GM12878 (cell line): Measurements from ENCODE around the gene BTBD6. TPM values are rescaled to one million over a fixed set of nuclear protein-coding genes. Genes with fewer than 3 reads are reported as not detected.

ENCODE experiments used
- ATAC-seq: fragments of 200-7000 bp; cut with Tn5 transposase; 3 replicates; pipeline ENCODE4 v1.9.1; 2020; ENCODE audit warnings: mild to moderate bottlenecking, moderate library complexity
- BruUV-seq: library from RNA; stranded (reverse); fragments of 400-500 nt; replicated peaks from 2 replicates; lab custom pipeline; 2021; lab: Mats Ljungman, UMichigan
- CTCF ChIA-PET: fragments of 300-600 bp; sonication (Branson Sonifier 250); formaldehyde crosslinking; extraction: SDS; loops from one replicate; lab custom pipeline; 2021; ENCODE audit warnings: inconsistent platforms; lab: Yijun Ruan, JAX
- POLR2A ChIA-PET: fragments of 350-600 bp; formaldehyde crosslinking; extraction: SDS; loops from one replicate; lab custom pipeline; 2021; ENCODE audit warnings: inconsistent platforms; lab: Charles Lee
- RAD21 ChIA-PET: fragments of 300-600 bp; sonication (Branson Sonifier 250); formaldehyde crosslinking; loops from one replicate; lab custom pipeline; 2023; ENCODE audit warnings: antibody characterized with exemption; ENCODE audit not compliant: unreplicated experiment; lab: Charles Lee
- SMC1A ChIA-PET: fragments of 300-600 bp; sonication (Branson Sonifier 250); formaldehyde crosslinking; loops from one replicate; lab custom pipeline; 2023; ENCODE audit not compliant: unreplicated experiment, uncharacterized antibody; lab: Charles Lee
- DNase-seq: peaks from one replicate; pipeline ENCODE4 v3.0.0-alpha.2; 2011; ENCODE audit warnings: low read depth, low spot score
- FAIRE-seq: peaks from 3 replicates; lab custom pipeline; 2011; peaks lifted over from hg19 to GRCh38; lab: Jason Lieb, UNC
- H2AFZ ChIP-seq: 2 replicates; pipeline ENCODE4 v1.6.0; 2011; ENCODE audit warnings: low read depth, low read length, control low read depth; ENCODE audit not compliant: control insufficient read depth
- H3K27ac ChIP-seq: 2 replicates; pipeline ENCODE4 v1.5.1; 2011; ENCODE audit warnings: control low read depth; ENCODE audit not compliant: control insufficient read depth, insufficient read depth
- H3K27me3 ChIP-seq, 2 experiments: replicated peaks in 1 of 2; 2 replicates each; pipeline versions ENCODE4 v1.6.0 to v1.6.1; 2011; ENCODE audit warnings: low read length in 1 of 2; ENCODE audit not compliant: control insufficient read depth in 2 of 2, insufficient read depth in 2 of 2
- H3K36me3 ChIP-seq, 2 experiments: 2 replicates each; pipeline ENCODE4 v1.5.1; 2011; ENCODE audit warnings: low read length in 1 of 2; ENCODE audit not compliant: control insufficient read depth in 2 of 2, insufficient read depth in 2 of 2
- H3K4me1 ChIP-seq: 2 replicates; pipeline ENCODE4 v1.6.1; 2011; ENCODE audit warnings: mild to moderate bottlenecking, low read length, moderate library complexity, mixed read lengths; ENCODE audit not compliant: control insufficient read depth, insufficient read depth
- H3K4me2 ChIP-seq: 2 replicates; pipeline ENCODE4 v1.6.0; 2011; ENCODE audit warnings: control low read depth; ENCODE audit not compliant: control insufficient read depth, insufficient read depth
- H3K4me3 ChIP-seq: fragments of 200-600 bp; sonication (generic); 2 replicates; pipeline ENCODE4 v1.5.1; 2016
- H3K79me2 ChIP-seq: 2 replicates; pipeline ENCODE4 v1.6.0; 2011; ENCODE audit warnings: low read length; ENCODE audit not compliant: control insufficient read depth, insufficient read depth
- H3K9ac ChIP-seq: 2 replicates; pipeline ENCODE4 v1.8.0; 2011; ENCODE audit warnings: low read length, control low read depth, mixed read lengths; ENCODE audit not compliant: control insufficient read depth, insufficient read depth
- H3K9me3 ChIP-seq: replicated peaks from 3 replicates; pipeline ENCODE4 v1.5.1; 2011; ENCODE audit warnings: mild to moderate bottlenecking, low read length; ENCODE audit not compliant: control insufficient read depth, insufficient read depth
- H4K20me1 ChIP-seq: 2 replicates; pipeline ENCODE4 v1.6.0; 2011; ENCODE audit not compliant: control insufficient read depth, insufficient read depth
- BRCA1 ChIP-seq: IDR thresholded peaks from 2 replicates; pipeline ENCODE4 v1.6.1; 2011; ENCODE audit warnings: low read depth, low read length, improper control_type of control experiment
- TCF3 ChIP-seq: IDR thresholded peaks from 2 replicates; pipeline ENCODE4 v1.6.1; 2012; ENCODE audit warnings: low read depth, mild to moderate bottlenecking, low read length, borderline replicate concordance; ENCODE audit not compliant: insufficient read depth
- TCF7 ChIP-seq: IDR thresholded peaks from 2 replicates; pipeline ENCODE4 v1.6.1; 2014; ENCODE audit warnings: antibody characterized with exemption, borderline replicate concordance
- WGBS: methylation state at CpG from one replicate; pipeline ENCODE4 v1.1.6; 2016; ENCODE audit warnings: low lambda C conversion rate; ENCODE audit not compliant: insufficient replicate concordance, insufficient coverage; ENCODE audit errors: missing lambda C conversion rate; 5-methylcytosine and 5-hydroxymethylcytosine counted together
- in situ Hi-C: fragments of 300-500 bp; cut with MboI; formaldehyde crosslinking; loops from 9 replicates; pipeline ENCODE4 v1.14.3; 2018; ENCODE audit warnings: mixed read lengths
- intact Hi-C: fragments of 100-400 bp; cut with micrococcal nuclease; formaldehyde crosslinking; loops from one replicate; pipeline ENCODE4 v1.14.2; 2022; ENCODE audit not compliant: unreplicated experiment
- polyA plus RNA-seq, 11 experiments: library from polyadenylated mRNA; depleted of rRNA in 4 of 11; unstranded in 6 of 11; stranded (reverse) in 5 of 11; fragments of >200 nt; fragmentation: Nextera tagmentation in 4 of 11; fragmentation: Illumina TruSeq in 1 of 11; extraction: Ambion mirVana in 4 of 11; extraction: Trizol in 1 of 11; gene quantifications; 1 replicate in 1 of 11; 2 replicates in 10 of 11; pipeline versions ENCODE4 v1.2.1 to v1.2.3, GENCODE V29; 2011 to 2016; ENCODE audit warnings: inconsistent platforms in 2 of 11, missing spikeins in 2 of 11, low read depth in 1 of 11
- total RNA-seq, 4 experiments: library from RNA; depleted of rRNA in 3 of 4; stranded (reverse); fragments of >200 nt in 3 of 4; fragmentation: Illumina TruSeq in 1 of 4; extraction: Trizol in 1 of 4; gene quantifications; 2 replicates each; pipeline versions ENCODE4 v1.2.1 to v1.2.3, GENCODE V29; 2013 to 2021
- TF ChIP-seq, protein P1 (sequence below): IDR thresholded peaks from 2 replicates; pipeline ENCODE4 v1.6.1; 2011; ENCODE audit warnings: borderline replicate concordance, low read depth, mild to moderate bottlenecking, moderate library complexity, low read length; ENCODE audit not compliant: insufficient read depth, poor library complexity, severe bottlenecking

Gene BTBD6
- total and polyA plus RNA-seq, 10 of the 15 experiments (the other 5 are each of a cell fraction or from before 2014, with no cell fraction given), result 1.4 to 36.5 (median 15.8) TPM

DNA sequence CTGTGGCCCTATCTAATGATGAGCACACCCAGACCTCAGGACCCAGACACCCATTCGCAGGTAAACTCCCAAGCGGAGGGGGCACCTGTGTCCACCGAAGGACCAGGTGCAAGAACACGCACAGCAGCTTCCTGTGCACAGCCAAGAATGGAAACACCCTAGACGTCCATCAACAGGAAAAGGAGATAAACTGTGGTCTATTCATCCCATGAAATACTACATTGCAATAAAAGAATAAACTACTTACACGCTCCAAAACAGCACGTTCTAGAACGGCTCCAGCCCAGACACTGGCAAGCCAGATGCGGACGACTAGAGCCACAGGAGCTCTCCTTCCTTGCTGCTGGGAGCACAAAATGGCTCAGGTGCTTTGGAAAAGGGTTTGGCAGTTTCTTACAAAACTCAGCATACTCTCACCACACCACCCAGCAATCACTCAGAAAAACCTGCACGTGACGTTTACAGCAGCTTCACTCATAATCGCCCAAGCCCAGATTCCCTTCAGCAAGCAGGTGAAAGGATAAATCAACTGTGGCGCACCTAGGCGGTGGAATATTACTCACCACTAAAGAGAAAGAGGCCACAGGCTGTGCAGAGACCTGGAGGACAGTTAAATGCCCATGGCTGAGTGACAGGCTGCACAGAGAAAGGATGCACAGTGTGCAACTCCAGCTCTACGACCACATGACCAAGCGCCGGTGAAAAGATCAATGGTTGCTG lies 31.5 kb downstream of the BTBD6 start:
- no peaks in the 10 kb centered on the region; the same call in 1 of the 2 replicates for H3K4me1 ChIP-seq
- H3K4me3 ChIP-seq, result no peak overlapping the region
- 84% methylated on average over 18 of the region's 18 CpGs for WGBS
- ChIA-PET POLR2A (no interaction called here), CTCF (interaction anchor here (0.5 to 1.3 kb wide), 2 partner anchors 14 to 367 kb away, joined by 3 read pairs; no protein-coding TSS in a partner anchor), RAD21 (no interaction called here), SMC1A (interaction anchor here (0.6 kb wide), 1 partner anchor 17 kb away, joined by 3 read pairs; no protein-coding TSS in a partner anchor)
- H4K20me1 ChIP-seq, result no peaks in the 10 kb centered on the region; the same call in 1 of the 2 replicates
- H2AFZ ChIP-seq, result no peak overlapping the region
- H3K4me2 ChIP-seq, result no peak overlapping the region
- H3K9ac ChIP-seq, result no peak overlapping the region
- in situ Hi-C loops (no loop called here), intact Hi-C loops (no loop called here)
- H3K9me3 ChIP-seq, result no peaks in the 10 kb centered on the region
- peaks cover 0 to 16% of the 10 kb centered on the region in 2 experiments; a peak in 3 of 4 replicates for H3K36me3 ChIP-seq
- no peak for FAIRE-seq
- no peak for DNase-seq
- no peak for ATAC-seq
- peaks cover 6% of the 10 kb centered on the region for H3K79me2 ChIP-seq
- BruUV-seq, result no TSS peak
- H3K27ac ChIP-seq, result no peak overlapping the region
- no peaks in the 10 kb centered on the region for H3K27me3 ChIP-seq
- TF ChIP-seq, protein P1, sequence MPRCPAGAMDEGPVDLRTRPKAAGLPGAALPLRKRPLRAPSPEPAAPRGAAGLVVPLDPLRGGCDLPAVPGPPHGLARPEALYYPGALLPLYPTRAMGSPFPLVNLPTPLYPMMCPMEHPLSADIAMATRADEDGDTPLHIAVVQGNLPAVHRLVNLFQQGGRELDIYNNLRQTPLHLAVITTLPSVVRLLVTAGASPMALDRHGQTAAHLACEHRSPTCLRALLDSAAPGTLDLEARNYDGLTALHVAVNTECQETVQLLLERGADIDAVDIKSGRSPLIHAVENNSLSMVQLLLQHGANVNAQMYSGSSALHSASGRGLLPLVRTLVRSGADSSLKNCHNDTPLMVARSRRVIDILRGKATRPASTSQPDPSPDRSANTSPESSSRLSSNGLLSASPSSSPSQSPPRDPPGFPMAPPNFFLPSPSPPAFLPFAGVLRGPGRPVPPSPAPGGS, result peak; percentile 67
- TF ChIP-seq BRCA1, result no peak
- 0 out of 2 replicates have a peak, but pooled peaks have one; percentile 48 for TF ChIP-seq TCF3
- TF ChIP-seq TCF7, result no peak
